Adrenal gland (tissue), 5 donors: Measurements from ENCODE around the gene TRAPPC12.

Experiments used
- POLR2A ChIP-seq, 2 donors: fragments of 450-650 bp; IDR thresholded peaks; one replicate each; pipeline ENCODE4 v1.6.1; 2017; ENCODE audit warnings: antibody characterized with exemption in 2 of 2, mild to moderate bottlenecking in 2 of 2, moderate library complexity in 1 of 2
- TF ChIP-seq, protein P1 (sequence below), 6 experiments: fragments of 450-650 bp in 4 of 6; fragments of 200-600 bp in 2 of 6; sonication (generic) in 1 of 6; IDR thresholded peaks; 1 replicate in 5 of 6; 2 replicates in 1 of 6; pipeline versions ENCODE4 v1.5.1 to v1.8.0; 2016 to 2021; ENCODE audit warnings: antibody characterized with exemption in 6 of 6, mild to moderate bottlenecking in 2 of 6, moderate library complexity in 1 of 6
- donor health status: DM: no; HTN: no; CAD: no.

DNA sequence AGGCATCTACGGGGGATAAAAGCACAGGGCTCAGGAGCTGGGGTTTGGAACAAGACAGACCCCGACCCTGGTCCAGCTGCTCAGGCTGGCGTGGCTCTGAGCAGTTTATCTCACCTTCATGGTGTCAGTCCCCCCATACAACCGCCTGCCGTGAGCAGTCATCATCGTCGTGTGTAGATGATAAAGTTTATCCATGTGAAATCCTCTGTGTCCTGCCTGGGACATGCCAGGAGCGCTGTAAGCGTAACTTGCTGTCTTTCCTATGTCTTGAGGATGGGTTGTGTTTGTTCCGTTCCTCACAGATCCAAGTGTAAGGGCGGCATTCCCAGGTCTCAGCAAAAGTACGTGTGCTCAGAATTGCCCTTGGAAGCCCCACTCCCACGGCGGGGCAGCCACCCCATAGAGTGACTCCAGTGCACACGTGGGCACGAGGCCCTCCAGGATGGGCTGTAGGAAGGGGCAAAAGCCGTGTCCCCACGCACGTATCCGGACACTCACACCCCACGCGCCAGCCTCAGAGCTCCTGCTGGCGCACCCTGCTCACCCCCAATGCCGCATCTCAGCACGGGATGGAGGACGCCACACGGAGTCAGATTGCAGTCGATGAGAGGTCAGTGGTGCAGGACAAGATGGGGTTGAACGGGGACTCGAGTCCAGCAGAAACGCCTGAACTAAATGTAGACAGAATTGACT is 88.9 kb downstream of the TRAPPC12 start:
- TF ChIP-seq, protein P1, sequence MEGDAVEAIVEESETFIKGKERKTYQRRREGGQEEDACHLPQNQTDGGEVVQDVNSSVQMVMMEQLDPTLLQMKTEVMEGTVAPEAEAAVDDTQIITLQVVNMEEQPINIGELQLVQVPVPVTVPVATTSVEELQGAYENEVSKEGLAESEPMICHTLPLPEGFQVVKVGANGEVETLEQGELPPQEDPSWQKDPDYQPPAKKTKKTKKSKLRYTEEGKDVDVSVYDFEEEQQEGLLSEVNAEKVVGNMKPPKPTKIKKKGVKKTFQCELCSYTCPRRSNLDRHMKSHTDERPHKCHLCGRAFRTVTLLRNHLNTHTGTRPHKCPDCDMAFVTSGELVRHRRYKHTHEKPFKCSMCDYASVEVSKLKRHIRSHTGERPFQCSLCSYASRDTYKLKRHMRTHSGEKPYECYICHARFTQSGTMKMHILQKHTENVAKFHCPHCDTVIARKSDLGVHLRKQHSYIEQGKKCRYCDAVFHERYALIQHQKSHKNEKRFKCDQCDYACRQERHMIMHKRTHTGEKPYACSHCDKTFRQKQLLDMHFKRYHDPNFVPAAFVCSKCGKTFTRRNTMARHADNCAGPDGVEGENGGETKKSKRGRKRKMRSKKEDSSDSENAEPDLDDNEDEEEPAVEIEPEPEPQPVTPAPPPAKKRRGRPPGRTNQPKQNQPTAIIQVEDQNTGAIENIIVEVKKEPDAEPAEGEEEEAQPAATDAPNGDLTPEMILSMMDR (IDR thresholded peaks at IDR 0.05), result no peak
- no peak for TF ChIP-seq POLR2A (IDR thresholded peaks at IDR 0.05)
